K562 (cell line): Measurements from ENCODE around the gene BUB3.

Source experiments
- FOSL1 ChIP-seq: fragments of 200-800 bp; sonication (Bioruptor generic); conservative IDR thresholded peaks from 2 replicates; pipeline ENCODE4 v1.6.1; 2016; ENCODE audit warnings: missing genetic modification characterization, missing compliant biosample characterization
- HDGF ChIP-seq: fragments of 450-650 bp; IDR thresholded peaks from 2 replicates; pipeline ENCODE4 v1.6.1; 2016
- HMG20A ChIP-seq: fragments of 450-650 bp; formaldehyde crosslinking; conservative IDR thresholded peaks from 2 replicates; pipeline ENCODE4 v1.4.0; 2020; ENCODE audit warnings: mild to moderate bottlenecking, mixed read lengths
- HNRNPLL ChIP-seq: fragments of 200-400 bp; formaldehyde crosslinking; IDR thresholded peaks from 2 replicates; pipeline ENCODE4 v1.6.1; 2017; ENCODE audit warnings: low read length, low read depth, mild to moderate bottlenecking; ENCODE audit not compliant: poor library complexity, severe bottlenecking
- JUND ChIP-seq, 2 experiments: IDR thresholded peaks; 2 replicates in 1 of 2; 3 replicates in 1 of 2; pipeline ENCODE4 v1.6.1; 2011; ENCODE audit warnings: borderline replicate concordance in 2 of 2, low read depth in 2 of 2, low read length in 2 of 2, improper control_type of control experiment in 1 of 2, missing biosample characterization in 1 of 2, missing genetic modification characterization in 1 of 2, missing genetic modification reagents in 1 of 2
- KDM4B ChIP-seq, 2 experiments: fragments of 450-650 bp in 1 of 2; sonication (generic) in 1 of 2; IDR thresholded peaks; 2 replicates each; pipeline ENCODE4 v1.6.1; 2016 to 2017; ENCODE audit warnings: borderline replicate concordance in 2 of 2, antibody characterized with exemption in 1 of 2, low read depth in 1 of 2, mild to moderate bottlenecking in 1 of 2
- NFIC ChIP-seq: fragments of 450-650 bp; IDR thresholded peaks from 2 replicates; pipeline ENCODE4 v1.6.1; 2017; ENCODE audit warnings: mild to moderate bottlenecking, inconsistent platforms
- REST ChIP-seq, 2 experiments: fragments of 450-650 bp; formaldehyde crosslinking in 1 of 2; IDR thresholded peaks; 2 replicates each; pipeline versions ENCODE4 v1.4.0 to v1.6.1; 2014 to 2020; ENCODE audit warnings: mild to moderate bottlenecking in 2 of 2, borderline replicate concordance in 1 of 2, low read depth in 1 of 2
- SIN3A ChIP-seq, 2 experiments: fragments of 150-350 bp in 1 of 2; IDR thresholded peaks; 2 replicates each; pipeline ENCODE4 v1.6.1; 2011 to 2016; ENCODE audit warnings: borderline replicate concordance in 2 of 2, low read depth in 2 of 2, low read length in 2 of 2, mild to moderate bottlenecking in 2 of 2, moderate library complexity in 2 of 2; ENCODE audit not compliant: control insufficient read depth in 1 of 2
- ZNF408 ChIP-seq: fragments of 250-450 bp; sonication (Bioruptor Pico); IDR thresholded peaks from 2 replicates; pipeline ENCODE4 v1.4.0; 2020; ENCODE audit warnings: low read depth, mild to moderate bottlenecking, moderate library complexity
- ZNF766 ChIP-seq: fragments of 200-800 bp; sonication (Bioruptor generic); conservative IDR thresholded peaks from 2 replicates; pipeline ENCODE4 v1.6.1; 2016; ENCODE audit warnings: missing genetic modification characterization, missing compliant biosample characterization
- TF ChIP-seq, protein P1 (sequence below): sonication (generic); formaldehyde crosslinking; IDR thresholded peaks from 2 replicates; pipeline ENCODE4 v1.9.0; 2022; ENCODE audit warnings: mild to moderate bottlenecking, missing genetic modification reagents
- TF ChIP-seq, protein P2 (sequence below), 2 experiments: fragments of 450-650 bp; IDR thresholded peaks; 2 replicates each; pipeline ENCODE4 v1.6.1; 2016; ENCODE audit warnings: mild to moderate bottlenecking in 2 of 2, borderline replicate concordance in 1 of 2, low read depth in 1 of 2, moderate library complexity in 1 of 2

GRCh38 chr10:123126246-123126645 lies 28.0 kb upstream of the BUB3 start:
- TF ChIP-seq, protein P1, sequence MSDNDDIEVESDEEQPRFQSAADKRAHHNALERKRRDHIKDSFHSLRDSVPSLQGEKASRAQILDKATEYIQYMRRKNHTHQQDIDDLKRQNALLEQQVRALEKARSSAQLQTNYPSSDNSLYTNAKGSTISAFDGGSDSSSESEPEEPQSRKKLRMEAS (CRISPR knock-in tag), result no peak
- TF ChIP-seq FOSL1 (no peak), REST (IDR thresholded peaks at IDR 0.05; ENCODE audit: borderline replicate concordance) (no peak), REST (CRISPR knock-in tag; IDR thresholded peaks at IDR 0.05; ENCODE audit: low read depth) (no peak), NFIC (no peak), HDGF (no peak), SIN3A (IDR thresholded peaks at IDR 0.05; ENCODE audit: borderline replicate concordance in 2 of 2, control insufficient read depth in 1 of 2, low read depth in 2 of 2, low read length in 2 of 2) (no peak), KDM4B (IDR thresholded peaks at IDR 0.05; ENCODE audit: borderline replicate concordance in 2 of 2, low read depth in 1 of 2) (no peak), HNRNPLL (no peak), ZNF766 (CRISPR knock-in tag) (no peak), JUND (IDR thresholded peaks at IDR 0.05; ENCODE audit: borderline replicate concordance, low read depth, low read length) (no peak), JUND (tag; IDR thresholded peaks at IDR 0.05; ENCODE audit: borderline replicate concordance, low read depth, low read length) (no peak), HMG20A (CRISPR knock-in tag) (no peak), ZNF408 (CRISPR knock-in tag) (no peak)
- TF ChIP-seq, protein P2, sequence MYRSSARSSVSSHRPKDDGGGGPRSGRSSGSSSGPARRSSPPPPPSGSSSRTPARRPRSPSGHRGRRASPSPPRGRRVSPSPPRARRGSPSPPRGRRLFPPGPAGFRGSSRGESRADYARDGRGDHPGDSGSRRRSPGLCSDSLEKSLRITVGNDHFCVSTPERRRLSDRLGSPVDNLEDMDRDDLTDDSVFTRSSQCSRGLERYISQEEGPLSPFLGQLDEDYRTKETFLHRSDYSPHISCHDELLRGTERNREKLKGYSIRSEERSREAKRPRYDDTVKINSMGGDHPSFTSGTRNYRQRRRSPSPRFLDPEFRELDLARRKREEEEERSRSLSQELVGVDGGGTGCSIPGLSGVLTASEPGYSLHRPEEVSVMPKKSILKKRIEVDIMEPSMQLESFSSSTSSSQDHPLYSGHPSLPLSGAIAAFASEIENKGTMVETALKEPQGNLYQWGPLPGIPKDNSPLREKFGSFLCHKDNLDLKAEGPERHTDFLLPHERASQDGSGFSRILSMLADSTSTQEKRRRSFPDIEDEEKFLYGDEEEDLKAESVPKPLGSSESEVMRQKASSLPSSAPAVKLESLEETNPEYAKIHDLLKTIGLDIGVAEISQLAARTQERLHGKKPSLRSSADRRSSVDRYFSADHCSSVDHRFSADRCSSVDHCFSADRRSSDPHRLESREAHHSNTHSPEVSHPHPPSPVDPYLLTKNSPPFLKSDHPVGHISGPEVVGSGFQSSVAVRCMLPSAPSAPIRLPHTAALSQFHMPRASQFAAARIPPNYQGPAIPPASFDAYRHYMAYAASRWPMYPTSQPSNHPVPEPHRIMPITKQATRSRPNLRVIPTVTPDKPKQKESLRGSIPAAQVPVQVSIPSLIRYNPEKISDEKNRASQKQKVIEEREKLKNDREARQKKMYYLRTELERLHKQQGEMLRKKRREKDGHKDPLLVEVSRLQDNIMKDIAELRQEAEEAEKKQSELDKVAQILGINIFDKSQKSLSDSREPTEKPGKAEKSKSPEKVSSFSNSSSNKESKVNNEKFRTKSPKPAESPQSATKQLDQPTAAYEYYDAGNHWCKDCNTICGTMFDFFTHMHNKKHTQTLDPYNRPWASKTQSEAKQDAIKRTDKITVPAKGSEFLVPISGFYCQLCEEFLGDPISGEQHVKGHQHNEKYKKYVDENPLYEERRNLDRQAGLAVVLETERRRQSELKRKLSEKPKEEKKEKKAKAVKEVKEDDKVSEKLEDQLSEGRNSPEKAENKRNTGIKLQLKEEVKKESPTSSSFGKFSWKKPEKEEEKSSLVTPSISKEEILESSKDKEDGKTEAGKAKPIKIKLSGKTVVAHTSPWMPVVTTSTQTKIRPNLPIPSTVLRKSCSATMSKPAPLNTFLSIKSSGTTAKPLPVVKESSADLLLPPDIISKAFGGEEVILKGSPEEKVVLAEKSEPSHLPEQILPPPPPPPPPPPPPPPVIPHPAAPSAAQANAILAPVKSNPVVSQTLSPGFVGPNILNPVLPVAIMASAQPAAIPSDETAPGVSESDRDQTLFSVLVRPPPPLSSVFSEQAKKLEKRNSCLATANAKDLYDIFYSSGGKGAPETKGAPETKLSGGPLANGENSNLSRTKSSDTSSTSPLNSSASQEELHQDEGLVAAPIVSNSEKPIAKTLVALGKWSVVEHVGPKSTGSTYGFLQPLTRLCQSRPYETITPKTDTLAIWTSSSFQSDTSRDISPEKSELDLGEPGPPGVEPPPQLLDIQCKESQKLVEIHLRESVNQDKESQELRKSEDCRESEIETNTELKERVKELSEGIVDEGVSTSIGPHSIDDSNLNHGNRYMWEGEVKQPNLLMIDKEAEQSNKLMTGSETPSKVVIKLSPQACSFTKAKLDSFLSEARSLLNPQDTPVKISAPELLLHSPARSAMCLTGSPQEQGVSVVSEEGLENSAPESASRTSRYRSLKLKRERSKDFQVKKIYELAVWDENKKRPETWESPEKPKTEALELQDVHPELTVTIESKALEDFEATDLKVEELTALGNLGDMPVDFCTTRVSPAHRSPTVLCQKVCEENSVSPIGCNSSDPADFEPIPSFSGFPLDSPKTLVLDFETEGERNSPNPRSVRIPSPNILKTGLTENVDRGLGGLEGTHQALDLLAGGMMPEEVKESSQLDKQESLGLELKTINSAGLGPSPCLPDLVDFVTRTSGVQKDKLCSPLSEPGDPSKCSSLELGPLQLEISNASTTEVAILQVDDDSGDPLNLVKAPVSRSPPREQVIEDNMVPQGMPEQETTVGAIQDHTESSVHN (IDR thresholded peaks at IDR 0.05; ENCODE audit: borderline replicate concordance in 1 of 2, low read depth in 1 of 2), result no peak
